GM18498 (cell line): Measurements from ENCODE around the gene CYS1.
"Not testable (repeated sequence)": the region's sequence is repeated elsewhere in the genome, so short reads cannot be mapped to it uniquely, and the experiment has no call there.

Experiments used
- ATAC-seq: cut with Tn5 transposase; IDR thresholded peaks from one replicate; pipeline ENCODE4 v1.9.1; 2021; ENCODE audit warnings: mild to moderate bottlenecking, moderate library complexity; ENCODE audit not compliant: unreplicated experiment

CYS1 gene

DNA sequence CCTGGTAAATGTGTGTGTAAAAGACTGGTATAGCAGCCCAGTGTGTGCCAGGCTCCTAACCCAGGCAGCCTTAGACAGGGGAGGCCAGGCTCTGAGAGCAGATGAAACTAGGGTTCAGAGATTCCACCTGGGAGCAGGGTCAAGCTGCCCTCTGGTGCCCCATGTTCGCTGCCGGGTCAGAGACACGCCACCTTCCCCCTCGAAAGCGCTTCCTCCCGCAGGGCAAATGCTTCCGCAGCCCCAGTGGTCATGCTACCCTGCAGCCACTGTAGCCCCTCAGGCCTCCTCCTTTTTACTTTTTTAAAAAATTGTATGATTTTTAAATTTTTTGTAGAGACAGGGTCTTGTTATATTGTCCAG lies 47.5 kb downstream of the CYS1 start:
- no peak for ATAC-seq

GRCh38 chr2:10031886-10032745 lies 48.1 kb downstream of the CYS1 start:
- ATAC-seq = no peak

GRCh38 chr2:10030798-10031197 lies 49.4 kb downstream of the CYS1 start:
- not testable (repeated sequence) for ATAC-seq

GRCh38 chr2:10030311-10030736 lies 49.9 kb downstream of the CYS1 start:
- ATAC-seq = no peak

DNA sequence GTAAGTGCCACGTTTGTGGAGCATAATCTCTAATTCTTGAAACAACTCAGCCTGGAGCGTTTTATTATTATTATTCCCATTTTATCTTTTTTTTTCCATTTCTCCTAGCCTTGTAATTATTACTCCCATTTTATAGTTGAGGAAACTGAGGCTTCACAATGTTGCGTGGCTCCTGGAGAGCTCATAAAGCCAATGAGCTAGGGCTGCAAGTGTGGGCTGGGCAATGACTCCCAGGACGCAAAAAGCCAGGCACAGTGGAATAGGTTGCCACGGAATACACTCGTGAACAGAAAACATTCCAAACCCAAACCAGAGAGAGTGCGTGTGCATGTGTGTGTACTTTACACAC lies 50.4 kb downstream of the CYS1 start:
- no peak for ATAC-seq

GRCh38 chr2:10028988-10029874 lies 51.0 kb downstream of the CYS1 start:
- ATAC-seq = no peak

GRCh38 chr2:10028407-10028987 lies 51.7 kb downstream of the CYS1 start:
- no peak for ATAC-seq

DNA sequence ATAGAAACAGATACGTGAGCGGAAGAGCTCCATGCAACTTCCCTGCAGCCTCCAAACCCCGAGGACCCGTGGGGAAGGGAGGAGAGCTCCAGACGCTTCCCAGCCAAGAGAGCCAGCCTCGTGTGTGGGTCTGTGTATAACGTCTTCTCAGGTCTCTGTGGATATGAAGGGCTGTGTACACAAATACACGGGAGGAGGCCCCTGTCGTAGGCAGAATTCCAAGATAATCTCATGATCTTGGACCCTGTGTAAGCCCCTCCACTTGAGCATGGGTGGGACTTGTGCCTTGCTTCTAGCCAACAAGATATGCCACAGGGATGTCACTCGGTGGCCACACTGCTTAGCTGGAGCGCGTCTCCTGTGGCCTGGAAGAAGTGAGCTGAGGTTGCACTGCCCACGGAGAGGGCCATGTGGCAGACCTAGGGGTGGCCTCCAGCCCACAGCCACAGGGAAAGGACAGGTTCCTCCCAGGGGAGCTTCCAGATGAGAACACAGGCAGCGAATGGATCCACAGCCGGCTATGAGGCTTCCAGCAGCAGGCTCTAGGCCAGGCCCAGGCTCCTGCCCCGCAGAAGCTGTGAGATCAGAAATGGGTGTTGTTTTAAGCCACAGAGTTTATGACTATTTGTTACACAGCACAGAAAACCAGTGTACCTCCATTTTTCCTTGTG lies 52.4 kb downstream of the CYS1 start:
- no peak for ATAC-seq

DNA sequence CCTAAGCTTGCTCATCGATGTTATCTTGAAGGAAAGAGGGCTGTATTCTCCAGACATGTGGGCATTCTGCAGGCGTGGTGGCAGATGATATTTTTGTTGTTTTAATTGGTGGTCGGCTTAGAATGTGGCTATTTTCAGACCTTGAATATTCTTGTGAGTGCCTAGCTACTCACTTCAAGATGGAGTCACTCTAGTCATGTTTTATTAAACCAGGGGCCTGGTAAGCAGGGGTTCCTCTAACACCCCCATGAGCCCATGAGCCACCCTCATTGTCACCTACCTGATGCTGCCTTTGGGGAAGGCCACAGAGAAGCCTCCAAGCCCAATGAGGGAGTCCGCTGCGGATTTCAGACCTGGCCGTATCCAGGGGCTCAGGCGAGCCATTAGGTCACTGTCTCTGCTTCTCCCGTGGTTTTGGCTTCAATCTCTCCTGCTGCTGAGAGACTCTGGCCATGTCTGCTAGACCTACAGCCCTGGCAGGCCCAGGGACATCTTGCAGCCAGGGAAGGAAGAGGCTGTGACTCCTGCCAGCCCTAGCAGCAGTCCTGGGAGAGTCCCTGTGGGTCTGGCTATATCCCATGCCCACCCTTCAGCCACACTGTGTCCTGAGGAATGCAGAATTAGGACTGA lies 53.2 kb downstream of the CYS1 start:
- ATAC-seq = no peak

DNA sequence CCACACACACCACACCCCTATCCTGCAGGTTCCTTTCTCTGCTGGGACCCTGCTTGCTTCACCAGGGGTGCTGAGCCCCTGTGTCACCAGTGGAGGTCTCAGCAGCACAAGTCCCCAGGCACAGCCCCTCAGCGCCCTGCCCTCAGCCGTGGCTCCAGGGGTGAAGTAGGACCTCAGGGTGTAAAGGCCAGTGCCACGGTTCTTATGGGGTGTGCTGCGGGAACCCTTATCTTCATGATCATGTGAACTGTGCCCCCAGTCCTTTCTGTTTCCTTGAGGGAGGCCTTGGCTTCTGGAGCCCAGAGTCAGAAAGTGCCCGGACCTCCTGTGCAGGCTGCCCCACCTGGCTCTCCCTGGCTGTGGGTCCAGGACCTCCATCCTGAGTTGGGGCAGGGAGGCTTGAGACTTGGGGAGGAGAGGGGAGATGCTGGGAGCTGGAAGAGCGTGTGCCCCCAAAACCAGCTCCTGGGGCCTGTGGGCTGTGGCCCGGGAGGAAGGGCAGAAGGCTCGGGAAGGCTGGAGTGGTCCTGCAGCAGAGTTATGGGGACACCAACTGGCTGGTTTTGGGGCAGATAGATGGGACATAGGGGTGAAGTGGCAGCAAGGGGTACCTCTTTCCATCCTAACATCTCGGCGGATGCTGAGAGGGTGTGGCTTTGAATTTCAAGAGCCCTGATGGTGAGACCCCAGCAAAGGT lies 57.1 kb downstream of the CYS1 start:
- no peak for ATAC-seq

- no peak for ATAC-seq
Observed at GRCh38 chr2:10022445-10022844, 57.8 kb downstream of the CYS1 start.

DNA sequence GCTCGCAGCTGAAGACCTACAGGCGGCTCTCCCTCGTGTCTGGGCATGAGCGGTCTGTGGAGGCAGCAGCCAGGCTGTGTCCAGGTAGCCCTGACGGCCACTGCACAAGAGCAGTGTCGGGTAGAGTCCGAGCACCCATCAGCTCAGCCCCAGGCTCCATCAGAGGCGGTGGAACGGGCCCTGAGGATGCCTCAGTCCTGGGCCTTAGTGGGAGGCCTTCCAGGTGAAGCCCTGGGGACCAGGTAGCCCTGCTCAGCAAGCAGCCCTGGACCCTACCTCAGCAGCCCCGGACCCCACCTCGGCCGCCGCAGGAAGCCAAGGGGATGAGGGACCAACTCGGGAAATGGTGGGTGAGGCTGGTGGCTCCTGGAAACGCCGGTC lies 58.2 kb downstream of the CYS1 start:
- ATAC-seq = no peak

DNA sequence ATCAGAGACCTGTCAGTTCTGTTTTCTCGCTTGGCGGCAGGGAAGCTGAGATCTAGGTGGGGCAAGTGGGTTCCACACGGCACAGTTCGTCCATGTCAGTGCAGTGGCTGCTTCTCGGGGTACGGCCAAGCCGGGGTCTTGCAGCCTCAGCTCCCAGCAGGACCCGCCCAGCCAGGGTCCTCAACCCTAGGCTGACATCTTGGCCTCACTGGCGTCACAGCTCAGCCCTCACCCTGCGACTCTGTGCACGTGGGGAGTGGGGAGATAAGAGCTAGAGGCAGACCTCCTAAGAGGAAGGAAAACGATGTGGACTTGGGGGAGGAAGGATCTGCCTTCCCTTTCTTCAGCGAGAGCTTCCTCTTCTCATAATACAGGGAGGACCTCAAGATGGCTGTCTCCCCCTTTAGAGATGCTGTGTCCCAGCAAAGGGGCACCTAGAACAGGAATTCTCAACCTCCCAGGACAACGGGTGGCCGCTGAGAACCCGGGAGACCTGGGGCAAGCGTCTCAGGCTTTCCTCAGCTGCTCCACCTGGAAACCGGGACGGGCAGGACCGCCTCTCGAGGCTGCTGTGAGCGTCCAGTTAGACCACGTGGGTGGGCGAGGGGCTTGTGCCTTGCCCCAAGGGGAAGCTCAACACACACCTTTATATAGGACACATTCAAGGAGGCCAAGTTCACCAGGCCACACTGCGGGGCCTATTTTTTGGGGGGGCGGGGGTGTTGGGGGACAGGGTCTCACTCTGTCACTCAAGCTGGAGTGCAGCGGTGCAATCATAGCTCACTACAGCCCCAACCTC lies 60.4 kb downstream of the CYS1 start:
- ATAC-seq = no peak

- ATAC-seq = no peak
Observed at GRCh38 chr2:10019174-10019573, 61.0 kb downstream of the CYS1 start.

GRCh38 chr2:10017313-10017941 lies 62.8 kb downstream of the CYS1 start:
- no peak for ATAC-seq

- no peak for ATAC-seq
Observed at GRCh38 chr2:10016802-10017258, 63.4 kb downstream of the CYS1 start.

GRCh38 chr2:10016001-10016801 lies 64.0 kb downstream of the CYS1 start:
- ATAC-seq = no peak
